HCT116 (cell line): ENCODE measurements around the gene PCNT. TPM values are rescaled to one million over a fixed set of nuclear protein-coding genes. Genes with fewer than 3 reads are reported as not detected.

Experiments
- ATAC-seq: fragments of 200-7000 bp; cut with Tn5 transposase; 2 replicates; pipeline ENCODE4 v1.9.1; 2020; ENCODE audit warnings: mild to moderate bottlenecking, moderate library complexity
- BruUV-seq: library from RNA; stranded (reverse); fragments of 400-500 nt; replicated peaks from 2 replicates; lab custom pipeline; 2021; lab: Mats Ljungman, UMichigan
- CTCF ChIA-PET: fragments of 300-600 bp; sonication (Branson Sonifier 250); formaldehyde crosslinking; loops from one replicate; lab custom pipeline; 2021; ENCODE audit warnings: antibody characterized with exemption; lab: Charles Lee
- POLR2A ChIA-PET: fragments of 300-600, 350-600 bp; sonication (Branson Sonifier 250); formaldehyde crosslinking; loops from one replicate; lab custom pipeline; 2021; ENCODE audit warnings: antibody characterized with exemption; lab: Charles Lee
- RAD21 ChIA-PET, 2 experiments: fragments of 300-600 bp; sonication (Branson Sonifier 250); formaldehyde crosslinking; loops; one replicate each; lab custom pipeline; 2023; ENCODE audit warnings: low total read pairs in 2 of 2; ENCODE audit not compliant: uncharacterized antibody in 2 of 2, unreplicated experiment in 2 of 2, low non-redundant PET in 1 of 2; lab: Charles Lee
- DNase-seq: peaks from one replicate; pipeline ENCODE4 v3.0.0-alpha.2; 2010; ENCODE audit warnings: low read depth, low spot score
- H2AFZ ChIP-seq: fragments of 200-600 bp; shearing (Covaris generic), sonication (generic); 2 replicates; pipeline ENCODE4 v1.6.1; 2017; ENCODE audit warnings: low read depth, mixed run types, mixed read lengths, antibody characterized with exemption, low read length; ENCODE audit not compliant: poor library complexity, severe bottlenecking
- H3K27ac ChIP-seq: 2 replicates; pipeline ENCODE4 v1.5.1; 2012; ENCODE audit warnings: low read depth, low read length
- H3K27me3 ChIP-seq: fragments of 200-600 bp; sonication (generic); 2 replicates; pipeline ENCODE4 v1.6.1; 2016; ENCODE audit warnings: mixed run types, low read length, mixed read lengths; ENCODE audit not compliant: insufficient read depth
- H3K36me3 ChIP-seq, 2 experiments: fragments of 200-500 bp in 1 of 2; fragments of 200-600 bp in 1 of 2; sonication (Bioruptor generic) in 1 of 2; sonication (generic) in 1 of 2; 2 replicates each; pipeline versions ENCODE4 v1.5.1 to v1.6.1; 2014 to 2016; ENCODE audit warnings: low read length in 2 of 2, inconsistent platforms in 1 of 2, mixed read lengths in 1 of 2, mixed run types in 1 of 2; ENCODE audit not compliant: insufficient read depth in 2 of 2, control insufficient read depth in 1 of 2
- H3K4me1 ChIP-seq, 2 experiments: fragments of 200-600 bp in 1 of 2; sonication (generic) in 1 of 2; 2 replicates each; pipeline versions ENCODE4 v1.5.1 to v1.6.1; 2012 to 2017; ENCODE audit warnings: low read length in 2 of 2, inconsistent platforms in 1 of 2, mild to moderate bottlenecking in 1 of 2, mixed read lengths in 1 of 2, mixed run types in 1 of 2, moderate library complexity in 1 of 2; ENCODE audit not compliant: insufficient read depth in 2 of 2, control insufficient read depth in 1 of 2
- H3K4me2 ChIP-seq: fragments of 200-600 bp; sonication (generic); 2 replicates; pipeline ENCODE4 v1.6.1; 2017; ENCODE audit warnings: mixed run types, low read length, mixed read lengths
- H3K4me3 ChIP-seq, 2 experiments: fragments of 200-600 bp in 1 of 2; sonication (generic) in 1 of 2; replicated peaks in 1 of 2; 2 replicates each; pipeline ENCODE4 v1.5.1; 2011 to 2016; ENCODE audit warnings: low read length in 2 of 2, control low read depth in 1 of 2, low read depth in 1 of 2, mild to moderate bottlenecking in 1 of 2, mixed read lengths in 1 of 2, mixed run types in 1 of 2
- H3K79me2 ChIP-seq: fragments of 200-600 bp; sonication (generic); 2 replicates; pipeline ENCODE4 v1.6.1; 2017; ENCODE audit warnings: mild to moderate bottlenecking, mixed run types, low read length, moderate library complexity, mixed read lengths; ENCODE audit not compliant: insufficient read depth
- H3K9ac ChIP-seq: fragments of 200-600 bp; sonication (generic); 2 replicates; pipeline ENCODE4 v1.6.1; 2016; ENCODE audit warnings: low read length, mixed read lengths
- H3K9me2 ChIP-seq: fragments of 200-600 bp; sonication (generic), shearing (Covaris generic); 2 replicates; pipeline ENCODE4 v1.6.1; 2017; ENCODE audit warnings: mixed run types, mild to moderate bottlenecking, moderate library complexity; ENCODE audit not compliant: insufficient read depth
- H3K9me3 ChIP-seq, 2 experiments: fragments of 200-500 bp in 1 of 2; fragments of 200-600 bp in 1 of 2; sonication (Bioruptor generic) in 1 of 2; sonication (generic) in 1 of 2; 2 replicates each; pipeline ENCODE4 v1.6.1; 2014 to 2017; ENCODE audit warnings: low read length in 2 of 2, mixed read lengths in 2 of 2, inconsistent platforms in 1 of 2, low read depth in 1 of 2, mild to moderate bottlenecking in 1 of 2, mixed run types in 1 of 2, moderate library complexity in 1 of 2; ENCODE audit not compliant: control insufficient read depth in 1 of 2, insufficient read depth in 1 of 2
- H4K20me1 ChIP-seq: fragments of 200-600 bp; sonication (generic), shearing (Covaris generic); 2 replicates; pipeline ENCODE4 v1.6.1; 2017; ENCODE audit warnings: mixed run types, mild to moderate bottlenecking, moderate library complexity; ENCODE audit not compliant: insufficient read depth
- CEBPB ChIP-seq: IDR thresholded peaks from 2 replicates; pipeline ENCODE4 v1.6.1; 2012; ENCODE audit warnings: low read depth
- EGR1 ChIP-seq: IDR thresholded peaks from 2 replicates; pipeline ENCODE4 v1.6.1; 2012; ENCODE audit warnings: low read depth
- ELF1 ChIP-seq: IDR thresholded peaks from 2 replicates; pipeline ENCODE4 v1.6.1; 2012; ENCODE audit warnings: low read depth, borderline replicate concordance
- EZH2 ChIP-seq: fragments of 200-600 bp; sonication (generic); IDR thresholded peaks from 2 replicates; pipeline ENCODE4 v1.6.1; 2017; ENCODE audit warnings: antibody characterized with exemption, mixed run types
- FOSL1 ChIP-seq: IDR thresholded peaks from 2 replicates; pipeline ENCODE4 v1.6.1; 2012; ENCODE audit warnings: low read depth
- JUND ChIP-seq: IDR thresholded peaks from 2 replicates; pipeline ENCODE4 v1.6.1; 2012
- POLR2A ChIP-seq: IDR thresholded peaks from 2 replicates; pipeline ENCODE4 v1.7.0; 2011; ENCODE audit warnings: borderline replicate concordance; ENCODE audit not compliant: insufficient read depth, insufficient read length; ENCODE audit errors: extremely low read depth
- REST ChIP-seq: IDR thresholded peaks from 2 replicates; pipeline ENCODE4 v1.6.1; 2012; ENCODE audit warnings: low read depth
- SIN3A ChIP-seq: IDR thresholded peaks from 2 replicates; pipeline ENCODE4 v1.6.1; 2012; ENCODE audit warnings: low read depth
- SRF ChIP-seq: IDR thresholded peaks from 2 replicates; pipeline ENCODE4 v1.6.1; 2012; ENCODE audit warnings: low read depth
- TCF7L2 ChIP-seq: IDR thresholded peaks from 2 replicates; pipeline ENCODE4 v1.7.0; 2011; ENCODE audit warnings: borderline replicate concordance, inconsistent platforms; ENCODE audit not compliant: insufficient read depth, insufficient read length; ENCODE audit errors: extremely low read depth
- YY1 ChIP-seq: IDR thresholded peaks from 2 replicates; pipeline ENCODE4 v1.6.1; 2011; ENCODE audit warnings: low read length, low read depth, moderate library complexity, mild to moderate bottlenecking; ENCODE audit not compliant: insufficient replicate concordance; ENCODE audit errors: extremely low read depth
- ZNF274 ChIP-seq: fragments of 200-500 bp; sonication (Bioruptor generic); IDR thresholded peaks from 2 replicates; pipeline ENCODE4 v1.6.1; 2014; ENCODE audit warnings: mild to moderate bottlenecking, low read depth, low read length, inconsistent platforms
- intact Hi-C: fragments of 100-400 bp; cut with micrococcal nuclease; formaldehyde crosslinking; loops from 2 replicates; pipeline ENCODE4 v1.10.0; 2022
- total RNA-seq: library from RNA; stranded (reverse); gene quantifications from one replicate; pipeline ENCODE4 v1.2.1, GENCODE V29; 2021; ENCODE audit not compliant: unreplicated experiment
- TF ChIP-seq, protein P1 (sequence below): IDR thresholded peaks from 2 replicates; pipeline ENCODE4 v1.6.1; 2012

The PCNT gene
- total RNA-seq, 1 experiment from 2014 or later: 43.6 TPM

- RAD21 ChIA-PET: no interaction called here
- Histone ChIP-seq H3K79me2 (peaks cover 53% of the 10 kb centered on the region), H3K9me2 (no peaks in the 10 kb centered on the region), H3K9me3 (no peaks in the 10 kb centered on the region), H3K27ac (peak overlapping the region; percentile 95), H3K4me3 (peak overlapping the region; percentile 74 to 82), H4K20me1 (no peaks in the 10 kb centered on the region), H3K4me1 (peaks cover 26 to 40% of the 10 kb centered on the region in 2 experiments), H2AFZ (no peak overlapping the region), H3K27me3 (no peaks in the 10 kb centered on the region), H3K9ac (peak overlapping the region; percentile 99), H3K4me2 (peak overlapping the region; percentile 95), H3K36me3 (no peaks in the 10 kb centered on the region; a peak in 1 of 4 replicates)
- ATAC-seq (peak; percentile 21), DNase-seq (peak; percentile 4)
- intact Hi-C loops: loop anchor here (5.0 kb wide), 1 partner anchor 131 kb away; a partner anchor contains a TSS
- BruUV-seq: no TSS peak
- CTCF ChIA-PET: interaction anchor here (1.0 kb wide), 1 partner anchor 181 kb away, joined by 5 read pairs; no protein-coding TSS in a partner anchor
- POLR2A ChIA-PET: interaction anchor here (0.5 to 0.9 kb wide), 3 partner anchors 14 to 177 kb away, joined by 3 read pairs; partner anchors contain the start of gene PRMT2
- TF ChIP-seq FOSL1 (no peak), SIN3A (no peak), ZNF274 (no peak), EGR1 (no peak), EZH2 (no peak), TCF7L2 (no peak), ELF1 (no peak), REST (no peak), YY1 (no peak), JUND (no peak), SRF (no peak), CEBPB (no peak), POLR2A (no peak)
- TF ChIP-seq, protein P1, sequence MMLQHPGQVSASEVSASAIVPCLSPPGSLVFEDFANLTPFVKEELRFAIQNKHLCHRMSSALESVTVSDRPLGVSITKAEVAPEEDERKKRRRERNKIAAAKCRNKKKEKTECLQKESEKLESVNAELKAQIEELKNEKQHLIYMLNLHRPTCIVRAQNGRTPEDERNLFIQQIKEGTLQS: no peak
These were observed 133.9 kb downstream of the PCNT start for GRCh38 chr21:46457801-46458314.
